HG03342 (cell line): ENCODE data around the gene MLPH.

Experiments used
- ATAC-seq: cut with Tn5 transposase; IDR thresholded peaks from one replicate; pipeline ENCODE4 v1.9.1; 2021; ENCODE audit warnings: mild to moderate bottlenecking, moderate library complexity; ENCODE audit not compliant: unreplicated experiment

Gene MLPH

DNA sequence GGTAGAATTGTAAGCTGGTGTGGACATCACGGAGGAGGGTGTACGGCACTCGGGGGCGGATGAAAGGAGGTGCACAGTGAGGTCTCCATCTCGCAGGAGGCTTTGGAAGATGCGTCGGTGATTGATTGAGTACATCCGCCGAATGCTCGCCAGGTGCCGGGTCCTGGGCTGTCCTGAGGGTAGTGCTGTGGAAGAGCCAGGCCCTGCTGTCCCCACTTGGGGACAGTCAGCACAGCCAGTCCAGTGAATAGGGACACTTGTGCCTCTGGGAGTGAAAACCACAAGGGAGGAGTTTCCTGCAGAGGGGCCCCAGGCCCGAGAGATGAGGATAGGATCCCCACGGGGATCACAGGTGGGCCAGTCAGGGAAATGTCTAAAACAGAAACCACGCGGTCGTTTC is 28.1 kb downstream of the MLPH start:
- ATAC-seq = no peak

DNA sequence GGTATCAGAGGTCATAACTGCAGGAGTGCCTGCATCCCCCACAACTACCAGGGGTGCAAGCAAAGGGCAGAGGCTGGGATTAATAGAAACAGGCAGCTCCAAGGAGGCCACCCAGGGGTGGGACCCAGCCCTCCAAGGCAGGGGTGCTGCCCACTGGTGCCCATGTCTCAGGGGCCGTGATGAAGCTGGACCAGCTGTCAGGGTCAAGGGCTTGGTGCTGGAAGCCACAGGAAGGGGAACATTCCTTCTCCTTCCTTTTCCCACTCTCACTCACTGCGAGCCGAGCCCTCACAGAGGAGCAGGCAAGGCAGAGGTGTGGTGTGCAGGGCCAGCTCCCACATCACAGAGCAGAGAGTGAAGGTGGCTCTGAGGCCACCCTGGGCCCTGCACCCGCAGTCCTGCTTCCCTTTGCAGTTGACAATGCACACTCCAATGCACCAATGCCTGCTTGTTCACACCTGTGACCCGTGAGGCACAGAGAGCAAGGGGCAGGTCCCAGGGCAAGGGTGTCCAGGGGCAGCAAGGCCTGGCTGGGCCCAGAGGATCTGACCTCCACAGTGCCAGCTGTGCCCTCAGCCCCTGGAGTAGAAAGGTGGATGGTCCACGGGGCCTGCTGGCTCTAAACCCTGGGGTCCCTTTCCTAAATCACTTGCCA is 28.7 kb downstream of the MLPH start:
- ATAC-seq = no peak

DNA sequence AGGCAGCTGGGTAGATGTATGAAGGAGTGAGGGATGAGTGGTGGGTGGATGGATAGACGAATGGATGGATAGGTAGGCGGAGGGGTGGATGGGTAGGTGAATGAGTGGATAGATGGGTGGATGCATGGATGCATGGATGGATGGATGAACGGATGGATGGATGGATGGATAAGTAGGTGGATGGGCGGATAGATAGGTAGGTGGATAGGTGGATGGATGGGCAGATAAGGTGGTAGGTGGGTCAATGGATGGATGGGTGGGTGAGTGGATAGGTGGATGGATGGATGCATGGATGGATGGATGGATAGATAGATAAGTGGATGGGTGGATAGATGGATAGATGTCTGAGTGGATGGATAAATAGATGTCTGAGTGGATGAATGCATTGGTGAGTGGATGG is 30.1 kb downstream of the MLPH start:
- no peak for ATAC-seq

DNA sequence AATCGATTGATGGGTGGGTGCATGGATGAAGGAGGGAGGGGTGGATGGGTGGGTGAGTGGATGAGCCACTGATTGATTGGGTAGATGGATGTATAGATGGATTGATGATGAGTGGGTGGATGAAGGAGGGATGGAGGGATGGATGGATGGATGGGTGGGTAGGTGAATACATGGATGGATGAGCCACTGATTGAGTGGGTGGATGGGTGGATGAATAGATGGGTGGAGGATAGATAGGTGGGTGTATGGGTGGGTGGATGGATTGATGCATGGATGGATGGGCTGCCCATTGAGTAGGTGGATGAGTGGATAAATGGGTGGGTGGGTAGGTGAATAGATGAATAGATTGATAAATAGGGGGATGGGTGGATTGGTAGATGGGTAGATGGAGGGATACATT is 30.9 kb downstream of the MLPH start:
- ATAC-seq = no peak

DNA sequence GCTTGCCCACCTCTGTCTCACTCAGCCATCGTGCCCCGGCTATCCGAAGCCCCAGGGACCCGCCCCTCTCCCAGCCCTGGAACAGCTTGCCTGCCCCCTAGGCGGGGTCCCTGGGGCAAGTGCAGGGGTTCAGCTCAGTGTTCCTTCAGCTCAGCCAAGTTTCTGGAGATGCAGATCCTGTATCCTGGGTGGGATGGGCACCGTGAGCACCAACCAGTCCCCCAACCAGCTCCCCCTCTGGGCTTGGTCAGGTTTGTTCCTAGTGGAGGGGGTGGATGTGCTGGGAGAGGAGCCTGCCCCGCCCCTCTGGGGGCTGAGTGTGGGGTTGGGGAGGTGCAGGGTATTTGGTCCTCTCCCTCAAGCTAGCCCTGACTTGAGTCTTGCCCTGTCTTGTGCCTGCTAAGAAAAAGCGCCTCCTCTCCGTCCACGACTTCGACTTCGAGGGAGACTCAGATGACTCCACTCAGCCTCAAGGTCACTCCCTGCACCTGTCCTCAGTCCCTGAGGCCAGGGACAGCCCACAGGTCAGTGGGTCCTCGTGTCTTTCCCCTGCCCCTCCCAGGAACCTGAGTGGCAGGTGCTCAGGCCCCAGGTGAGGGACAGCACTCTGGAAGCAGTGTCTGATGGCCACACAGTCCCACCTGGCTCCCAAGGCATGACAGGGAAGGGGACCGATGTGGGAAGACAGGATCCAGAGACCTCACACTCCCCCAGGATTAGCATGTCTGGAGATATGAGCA is 32.6 kb downstream of the MLPH start:
- no peak for ATAC-seq

DNA sequence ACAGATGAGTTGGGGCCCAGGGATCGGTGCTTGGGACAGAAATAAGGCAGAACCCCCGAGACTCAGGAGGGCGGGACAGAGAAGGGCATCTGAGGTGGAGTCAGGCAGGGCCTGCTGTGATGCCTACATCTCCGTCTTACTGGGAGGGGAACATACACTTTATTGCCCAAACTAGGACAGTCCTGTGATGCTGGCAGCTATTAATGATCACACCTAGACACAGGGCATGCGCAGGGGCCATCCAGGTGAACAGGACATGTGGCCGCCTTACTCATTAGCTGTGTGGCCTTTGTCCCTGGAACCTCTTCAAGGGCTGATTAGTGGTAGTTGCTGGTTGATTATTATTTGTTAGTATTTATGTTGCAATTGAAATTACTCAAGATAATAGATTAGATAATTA is 33.2 kb downstream of the MLPH start:
- no peak for ATAC-seq

DNA sequence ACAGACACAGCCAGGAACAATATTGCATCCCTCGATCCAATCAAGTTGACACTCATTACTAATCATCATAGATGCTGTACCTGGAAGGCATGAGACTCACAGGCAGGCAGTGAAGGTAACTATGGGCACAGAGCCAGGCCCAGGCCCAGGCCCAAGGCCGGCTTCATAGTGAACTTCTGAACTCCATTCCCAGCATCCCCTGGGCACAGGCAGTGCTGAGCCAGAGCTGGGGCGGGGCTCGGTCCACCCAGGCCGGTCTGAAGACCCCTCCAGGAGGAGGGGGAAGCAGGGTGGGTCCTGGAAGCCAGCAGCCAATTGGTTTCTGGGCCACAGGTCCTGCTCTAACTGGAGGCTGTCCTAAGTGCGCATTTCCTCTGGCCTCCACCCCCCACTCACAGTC is 37.6 kb downstream of the MLPH start:
- ATAC-seq = no peak

DNA sequence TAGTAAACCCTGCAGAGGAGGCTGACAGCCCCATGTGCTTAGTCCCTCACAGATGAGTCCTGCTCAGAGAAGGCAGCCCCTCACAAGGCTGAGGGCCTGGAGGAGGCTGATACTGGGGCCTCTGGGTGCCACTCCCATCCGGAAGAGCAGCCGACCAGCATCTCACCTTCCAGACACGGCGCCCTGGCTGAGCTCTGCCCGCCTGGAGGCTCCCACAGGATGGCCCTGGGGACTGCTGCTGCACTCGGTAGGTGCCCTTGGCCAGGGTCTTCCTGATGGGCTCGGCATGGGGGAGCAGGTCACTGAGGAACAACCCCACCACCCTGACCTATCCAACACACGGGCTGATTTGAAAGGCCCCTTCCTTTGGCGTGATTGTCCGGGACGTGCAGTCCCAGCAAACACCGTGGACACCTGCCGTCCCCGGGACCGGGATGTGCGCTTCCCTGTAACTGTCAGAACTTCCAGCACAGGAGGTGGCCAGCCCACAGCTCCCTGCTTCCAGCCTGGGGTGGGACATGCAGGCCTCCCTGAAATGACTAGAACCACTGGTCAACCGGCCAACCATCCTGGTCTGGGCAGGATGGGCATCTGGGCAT is 38.6 kb downstream of the MLPH start:
- ATAC-seq = no peak

DNA sequence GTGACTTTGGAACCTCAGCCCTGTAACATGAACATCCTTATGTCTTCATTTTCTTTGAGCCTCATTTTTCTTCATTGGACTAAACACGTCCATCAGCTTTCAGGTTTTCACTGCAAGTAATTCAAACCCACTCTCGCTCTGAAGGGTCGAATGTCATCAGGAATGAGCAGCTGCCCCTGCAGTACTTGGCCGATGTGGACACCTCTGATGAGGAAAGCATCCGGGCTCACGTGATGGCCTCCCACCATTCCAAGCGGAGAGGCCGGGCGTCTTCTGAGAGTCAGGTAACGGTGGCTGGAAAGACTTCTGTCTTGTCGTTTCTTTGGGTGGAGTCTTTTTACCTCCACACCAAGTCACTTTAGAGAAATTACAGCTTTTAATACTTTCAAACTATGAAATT is 40.2 kb downstream of the MLPH start:
- no peak for ATAC-seq

DNA sequence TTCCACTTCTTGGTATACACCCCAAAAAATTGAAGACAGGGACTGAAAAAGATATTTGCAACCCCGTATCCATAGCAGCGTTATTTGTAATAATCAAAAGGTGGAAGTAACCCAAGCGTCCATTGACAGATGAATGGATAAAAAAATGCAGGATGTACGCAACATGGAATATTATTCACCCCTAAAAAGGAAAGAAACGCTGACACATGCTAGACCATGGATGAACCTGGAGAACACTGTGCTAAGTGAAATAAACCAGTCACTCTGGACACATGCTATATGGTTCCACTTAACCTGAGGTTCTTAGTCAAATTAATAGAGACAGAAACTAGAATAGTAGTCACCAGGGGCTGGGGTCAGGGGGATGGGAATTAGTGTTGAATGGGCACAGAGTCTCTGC is 40.7 kb downstream of the MLPH start:
- ATAC-seq = no peak

DNA sequence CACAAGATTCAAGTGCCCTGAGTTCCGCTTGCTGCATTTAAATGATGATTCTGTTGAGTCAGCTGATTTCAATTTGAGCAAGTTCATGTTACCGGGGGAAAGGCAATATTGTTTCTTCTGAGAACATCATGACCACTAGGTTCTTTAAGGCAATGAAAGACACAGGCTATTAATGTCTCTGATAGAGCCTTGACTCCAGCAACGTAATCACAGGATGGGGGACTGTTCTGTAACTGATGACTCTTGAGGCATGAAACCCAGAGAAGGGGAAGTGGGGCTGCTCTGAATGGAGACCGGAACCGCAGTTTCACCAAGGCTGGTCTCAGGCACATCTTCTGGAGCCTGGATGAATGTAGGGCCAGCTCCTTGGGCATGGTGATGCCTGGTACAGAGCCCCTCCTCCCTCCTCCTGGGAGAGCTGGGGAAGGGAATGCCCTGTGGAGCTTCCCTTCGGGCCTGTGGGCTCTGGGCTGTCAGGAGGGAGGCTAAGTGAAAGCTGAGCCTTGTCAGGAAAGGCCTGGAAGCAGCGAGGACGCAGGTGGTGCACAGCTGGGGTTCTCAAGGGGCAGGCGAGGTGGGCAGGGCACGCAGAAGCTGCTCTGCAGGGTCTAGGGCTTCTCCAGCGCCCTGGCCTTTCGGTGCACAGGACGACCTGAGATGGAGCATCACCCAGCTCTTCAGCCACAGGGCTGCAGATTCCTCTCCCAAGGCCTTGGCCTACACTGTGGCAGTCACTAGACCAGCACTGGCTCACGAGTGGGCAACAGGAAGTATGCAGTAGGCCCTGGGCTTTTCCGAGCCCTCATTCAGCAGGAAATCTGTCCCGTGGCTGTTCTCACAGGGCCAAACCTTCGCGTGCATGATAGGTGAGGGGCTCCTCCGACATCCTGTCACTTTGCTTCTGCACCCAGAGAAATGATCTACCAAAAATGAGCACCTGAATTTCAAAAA is 42.7 kb downstream of the MLPH start:
- peak; percentile 74 for ATAC-seq

DNA sequence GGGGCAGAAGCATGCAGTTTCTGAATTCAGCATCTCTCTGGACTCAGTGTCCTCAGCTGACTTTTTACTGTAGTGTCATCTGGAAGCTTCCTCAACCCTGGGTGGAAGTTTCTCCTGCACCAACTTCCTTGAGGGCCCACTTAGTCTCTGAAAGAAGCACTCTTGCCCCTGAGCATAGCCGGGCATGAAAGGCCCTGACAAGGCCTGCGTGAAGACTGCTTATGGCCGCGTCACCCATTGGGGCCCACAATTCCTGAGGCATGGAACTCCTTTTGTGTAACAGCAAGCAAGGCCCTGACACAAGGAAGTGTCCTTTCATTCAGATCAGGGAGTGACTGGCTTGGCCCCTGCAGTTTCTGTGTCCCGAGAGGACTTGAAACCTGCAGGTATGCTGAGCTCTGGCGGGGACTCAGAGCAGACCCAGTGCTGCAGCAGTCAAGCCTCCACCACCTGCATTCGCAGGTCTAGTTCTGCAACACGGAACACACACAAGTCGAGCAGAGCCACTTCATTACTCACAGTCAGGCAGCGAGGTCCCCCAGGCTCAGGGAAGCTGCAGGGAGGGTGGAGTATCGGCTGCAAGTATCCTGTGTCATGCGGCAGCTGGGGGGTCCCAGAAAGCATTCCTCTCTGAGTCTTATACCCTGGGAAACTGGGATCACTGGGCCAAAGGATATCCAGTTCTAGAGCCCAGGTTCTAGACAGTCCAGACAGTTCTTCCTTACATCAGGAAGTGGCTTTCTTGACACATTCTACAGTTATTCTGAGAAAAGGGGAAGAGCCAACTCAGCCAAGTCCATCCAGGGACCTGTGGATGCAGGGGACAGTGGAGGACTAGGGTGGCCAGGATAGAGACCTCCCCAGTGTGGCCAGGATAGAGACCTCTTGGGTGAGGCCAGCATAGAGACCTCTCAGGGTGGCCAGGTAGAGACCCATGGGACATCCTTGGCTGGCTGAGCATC is 43.7 kb downstream of the MLPH start:
- ATAC-seq = no peak

DNA sequence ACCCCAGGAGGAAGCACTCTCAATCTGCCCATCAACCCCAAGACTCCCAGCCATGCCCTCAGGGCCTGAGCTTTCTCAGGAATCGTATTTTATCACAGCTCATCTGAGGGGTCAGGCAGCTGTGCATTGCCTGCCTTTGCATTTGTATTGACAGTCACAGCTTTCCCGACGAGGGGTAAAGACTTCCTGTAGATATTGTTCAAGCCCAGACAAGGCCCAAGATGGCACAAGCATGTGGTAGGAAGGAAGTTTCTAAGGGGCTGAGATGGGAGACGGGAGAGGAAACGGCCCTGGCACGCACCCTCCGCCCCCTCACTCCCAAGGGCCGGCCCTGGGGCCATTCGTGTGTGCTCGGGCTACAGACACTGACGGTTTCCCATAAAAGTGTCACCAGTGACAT is 45.1 kb downstream of the MLPH start:
- no peak for ATAC-seq

DNA sequence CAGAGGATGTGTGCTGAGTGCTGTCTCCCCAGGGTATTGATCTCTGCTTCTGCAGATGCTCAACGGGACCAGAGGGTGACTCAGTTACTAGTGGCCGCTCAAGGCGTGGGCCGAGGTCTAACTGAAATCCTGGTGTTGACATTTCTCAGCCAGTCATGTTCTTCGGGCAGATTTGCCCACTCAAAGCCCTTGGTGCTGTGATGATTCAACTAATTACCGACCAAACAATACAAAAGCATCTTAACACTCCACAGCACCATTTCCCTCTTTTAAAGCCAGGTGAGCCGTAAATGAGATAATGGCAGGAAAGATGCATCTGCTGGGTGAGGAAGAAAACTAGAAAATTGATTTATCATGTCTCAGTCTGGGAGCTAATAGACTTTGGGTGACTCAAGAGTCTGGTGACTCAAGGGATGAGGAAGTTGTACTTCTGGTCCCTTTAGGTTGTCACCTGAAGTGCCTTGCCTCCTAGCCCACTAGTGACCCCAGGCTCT is 46.7 kb downstream of the MLPH start:
- ATAC-seq = no peak

DNA sequence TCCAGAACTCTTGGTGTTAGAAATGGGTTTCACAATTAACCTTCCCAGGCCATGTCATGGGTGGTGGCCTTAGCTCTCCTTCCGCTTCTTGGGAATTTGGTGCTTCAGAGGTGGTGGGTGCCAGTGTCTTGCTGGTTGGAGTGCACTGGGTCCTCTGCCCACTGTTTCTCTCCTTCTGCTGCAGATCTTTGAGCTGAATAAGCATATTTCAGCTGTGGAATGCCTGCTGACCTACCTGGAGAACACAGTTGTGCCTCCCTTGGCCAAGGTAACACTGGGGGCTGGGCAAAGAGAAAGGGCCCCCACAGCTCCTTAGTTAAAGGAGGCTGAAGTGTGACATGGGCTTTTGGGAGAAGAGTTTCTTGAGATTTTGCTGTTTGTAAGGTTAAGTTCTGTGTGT is 47.3 kb downstream of the MLPH start:
- no peak for ATAC-seq

DNA sequence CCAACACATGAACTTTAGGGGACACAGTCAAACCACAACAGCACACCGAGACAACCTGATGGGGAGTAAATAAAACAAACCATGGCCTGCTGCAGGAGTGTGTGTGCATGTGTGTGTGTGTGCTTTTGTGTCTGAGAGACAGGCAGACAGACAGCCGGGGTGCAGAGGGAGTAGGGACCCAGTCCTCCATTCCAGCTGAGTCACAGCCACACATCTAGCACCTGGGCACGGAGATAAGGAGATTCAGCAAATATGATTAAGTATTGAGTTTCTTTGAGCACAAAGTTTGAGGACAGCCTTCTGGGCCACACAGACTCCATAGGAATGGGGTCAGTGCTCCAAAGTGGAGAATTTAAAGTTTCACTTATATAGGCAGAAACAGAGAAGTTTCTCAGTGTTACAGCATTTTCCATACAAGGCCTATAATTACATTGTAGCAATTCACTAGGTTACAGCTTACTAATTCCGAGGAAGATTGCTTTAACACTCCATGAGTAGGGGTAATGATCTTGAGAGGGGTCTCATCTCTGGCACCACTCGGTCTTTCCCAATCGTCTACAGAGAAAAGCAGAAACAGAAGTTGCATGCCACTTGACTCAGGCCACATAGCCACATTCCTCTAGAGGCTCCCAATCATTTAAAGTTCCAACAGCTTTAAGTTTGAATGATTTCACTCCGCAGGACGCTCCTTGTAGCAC is 48.5 kb downstream of the MLPH start:
- ATAC-seq = no peak

DNA sequence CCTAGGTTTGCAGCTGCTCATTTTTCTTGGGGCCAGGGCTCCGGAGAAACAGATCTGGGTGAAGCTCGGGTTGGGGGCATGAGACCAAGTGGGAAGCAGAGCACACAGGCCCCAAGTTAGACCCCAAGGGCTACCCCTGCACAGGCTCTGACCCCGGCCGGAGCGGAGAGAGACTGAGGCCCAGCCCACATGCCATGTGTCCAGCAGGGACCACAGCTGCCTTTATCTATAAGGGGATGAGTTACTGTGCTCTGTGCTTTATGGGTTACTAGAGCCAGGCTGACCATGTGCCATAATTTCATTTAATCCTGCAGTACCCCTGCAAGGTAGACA is 49.0 kb downstream of the MLPH start:
- no peak for ATAC-seq

DNA sequence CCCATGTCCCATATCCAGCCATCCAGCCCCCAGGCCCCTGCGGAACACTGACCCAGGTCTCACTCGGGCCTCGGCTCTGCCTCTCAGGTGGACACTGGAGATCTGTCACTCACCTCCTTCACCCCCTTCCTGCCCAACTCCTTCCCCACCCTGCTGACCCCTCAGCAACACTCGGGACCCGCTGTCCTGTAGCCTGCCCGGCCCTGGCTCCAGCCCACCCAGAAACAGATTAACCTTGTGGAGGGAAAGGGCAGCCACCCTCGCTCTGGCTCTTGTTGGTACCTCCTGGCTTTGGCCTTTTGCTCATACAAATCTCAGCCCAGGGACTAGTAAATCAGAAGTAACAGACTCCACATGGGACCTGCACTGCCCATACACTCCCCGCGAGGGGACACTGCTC is 49.6 kb downstream of the MLPH start:
- ATAC-seq = no peak

DNA sequence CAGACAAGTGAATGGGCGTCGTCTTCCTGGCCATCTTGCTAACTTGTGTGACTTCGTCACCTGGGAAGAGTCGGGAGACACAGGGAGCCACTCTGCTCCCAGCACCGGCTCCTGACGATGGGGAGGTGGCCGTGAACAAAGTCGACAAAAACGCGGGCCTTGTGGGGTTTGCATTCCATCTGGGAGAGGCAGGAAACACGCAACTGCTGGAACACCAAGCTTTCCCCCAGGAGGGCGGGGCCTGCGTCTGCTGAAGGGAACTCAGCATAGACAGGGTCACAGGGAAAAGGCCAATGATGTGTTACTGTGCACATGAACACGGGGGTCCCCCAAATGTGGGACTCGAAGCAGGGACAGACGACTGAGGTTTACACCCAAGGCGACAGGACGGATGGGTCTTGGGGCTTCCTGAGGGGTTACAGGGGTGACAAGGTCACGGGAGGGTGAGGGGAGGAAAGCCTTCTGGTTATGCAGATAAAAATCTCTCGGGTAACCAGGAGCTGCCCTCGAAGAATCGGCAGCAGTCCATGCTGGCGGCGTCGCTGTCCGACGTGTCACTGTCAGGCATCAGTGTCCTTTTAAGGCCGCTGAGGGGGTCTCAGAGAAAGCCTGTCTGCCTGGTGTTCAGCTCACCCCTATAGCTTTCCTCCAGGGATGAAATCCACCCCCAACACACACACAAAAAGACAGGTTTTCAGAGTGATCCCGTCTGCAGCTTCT is 51.1 kb downstream of the MLPH start:
- no peak for ATAC-seq
